Activated CD8-positive, alpha-beta T cell treated with anti-CD3 and anti-CD28 coated beads for 36 hours (primary cell): ENCODE measurements around the gene APOM. TPM values are rescaled to one million over a fixed set of nuclear protein-coding genes. Genes with fewer than 3 reads are reported as not detected.

Source experiments
- ATAC-seq: fragments of 200-7000 bp; cut with Tn5 transposase; one replicate; pipeline ENCODE4 v1.10.0; 2021; ENCODE audit warnings: mild to moderate bottlenecking, moderate library complexity
- CTCF ChIA-PET: fragments of 350-600 bp; sonication (Branson Sonifier 250); formaldehyde crosslinking; loops from one replicate; lab custom pipeline; 2021; ENCODE audit warnings: antibody characterized with exemption; lab: Charles Lee
- POLR2A ChIA-PET: fragments of 350-600 bp; sonication (Branson Sonifier 250); formaldehyde crosslinking; loops from one replicate; lab custom pipeline; 2021; ENCODE audit warnings: antibody characterized with exemption; lab: Charles Lee
- DNase-seq: peaks from one replicate; pipeline ENCODE4 v3.0.0-alpha.2; 2020
- H3K27ac Mint-ChIP-seq: one replicate; pipeline ENCODE4 v1.8.0; 2021; ENCODE audit warnings: mild to moderate bottlenecking, mixed read lengths
- H3K27me3 Mint-ChIP-seq: one replicate; pipeline ENCODE4 v1.8.0; 2021; ENCODE audit warnings: mixed read lengths
- H3K36me3 Mint-ChIP-seq: one replicate; pipeline ENCODE4 v1.8.0; 2021; ENCODE audit warnings: low read depth, mixed read lengths
- H3K4me1 Mint-ChIP-seq: one replicate; pipeline ENCODE4 v1.8.0; 2021; ENCODE audit warnings: low read depth, mixed read lengths
- H3K4me3 Mint-ChIP-seq: one replicate; pipeline ENCODE4 v1.8.0; 2021; ENCODE audit warnings: mild to moderate bottlenecking, moderate library complexity, mixed read lengths
- H3K9me3 Mint-ChIP-seq: one replicate; pipeline ENCODE4 v1.8.0; 2021; ENCODE audit warnings: mixed read lengths
- intact Hi-C: fragments of 100-400 bp; cut with micrococcal nuclease; formaldehyde crosslinking; loops from one replicate; pipeline ENCODE4 v1.10.0; 2022
- microRNA-seq: library from miRNA; unstranded; fragments of <30 nt; microRNA quantifications from one replicate; pipeline ENCODE4 v1.2.0, GENCODE V29; 2022; ENCODE audit warnings: borderline microRNAs expressed, borderline replicate concordance
- total RNA-seq, 2 experiments: library from RNA; stranded (reverse); gene quantifications; one replicate each; pipeline ENCODE4 v1.2.3, GENCODE V29; 2021
- TF ChIP-seq, protein P1 (sequence below): fragments of 200-600 bp; IDR thresholded peaks from one replicate; pipeline ENCODE4 v1.8.0; 2022; ENCODE audit warnings: antibody characterized with exemption, mild to moderate bottlenecking

APOM gene
- total RNA-seq, 2 experiments from 2014 or later: 4.4 to 4.9 TPM

DNA sequence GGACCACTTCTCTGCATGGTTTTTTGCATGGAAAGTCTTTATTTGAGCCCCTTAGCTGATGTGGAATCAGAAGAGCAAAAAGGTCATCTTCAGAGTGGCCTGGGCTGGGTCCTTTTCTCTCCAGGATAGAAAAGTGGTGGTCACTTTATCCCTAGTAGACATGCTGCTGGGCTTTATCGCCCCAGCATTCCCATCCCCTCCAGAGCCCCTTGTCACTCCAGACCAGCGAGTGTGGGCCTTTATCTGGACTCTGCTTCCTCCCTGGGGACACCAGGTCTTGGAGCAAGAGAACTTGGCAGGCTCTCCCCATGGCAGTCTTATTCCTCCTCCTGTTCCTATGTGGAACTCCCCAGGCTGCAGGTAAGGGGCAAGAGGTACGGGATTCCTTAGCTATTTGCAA lies 50.9 kb downstream of the APOM start, which contains the start of gene LY6G6F:
Gene LY6G6F (plus strand): TSS at position 268 of the 400 bp plus-strand sequence. CDS start 41 bp downstream, at position 309.
- ChIA-PET CTCF (interaction anchor here (1.1 to 1.3 kb wide), 2 partner anchors 17 to 89 kb away, joined by 3 to 4 read pairs; partner anchors contain the start of gene VARS1), POLR2A (interaction anchor here (0.6 to 1.0 kb wide), 2 partner anchors 39 to 58 kb away, joined by 3 read pairs; no protein-coding TSS in a partner anchor)
- Mint-ChIP-seq H3K36me3 (no peaks in the 10 kb centered on the region), H3K27ac (no peak within 1 kb of the TSS), H3K4me1 (peaks cover 12% of the 10 kb centered on the region), H3K9me3 (no peaks in the 10 kb centered on the region), H3K4me3 (no peak within 1 kb of the TSS), H3K27me3 (no peaks in the 10 kb centered on the region)
- ATAC-seq: no peak
- intact Hi-C loops: no loop called here
- no peak for DNase-seq
- TF ChIP-seq, protein P1, sequence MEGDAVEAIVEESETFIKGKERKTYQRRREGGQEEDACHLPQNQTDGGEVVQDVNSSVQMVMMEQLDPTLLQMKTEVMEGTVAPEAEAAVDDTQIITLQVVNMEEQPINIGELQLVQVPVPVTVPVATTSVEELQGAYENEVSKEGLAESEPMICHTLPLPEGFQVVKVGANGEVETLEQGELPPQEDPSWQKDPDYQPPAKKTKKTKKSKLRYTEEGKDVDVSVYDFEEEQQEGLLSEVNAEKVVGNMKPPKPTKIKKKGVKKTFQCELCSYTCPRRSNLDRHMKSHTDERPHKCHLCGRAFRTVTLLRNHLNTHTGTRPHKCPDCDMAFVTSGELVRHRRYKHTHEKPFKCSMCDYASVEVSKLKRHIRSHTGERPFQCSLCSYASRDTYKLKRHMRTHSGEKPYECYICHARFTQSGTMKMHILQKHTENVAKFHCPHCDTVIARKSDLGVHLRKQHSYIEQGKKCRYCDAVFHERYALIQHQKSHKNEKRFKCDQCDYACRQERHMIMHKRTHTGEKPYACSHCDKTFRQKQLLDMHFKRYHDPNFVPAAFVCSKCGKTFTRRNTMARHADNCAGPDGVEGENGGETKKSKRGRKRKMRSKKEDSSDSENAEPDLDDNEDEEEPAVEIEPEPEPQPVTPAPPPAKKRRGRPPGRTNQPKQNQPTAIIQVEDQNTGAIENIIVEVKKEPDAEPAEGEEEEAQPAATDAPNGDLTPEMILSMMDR: no peak

DNA sequence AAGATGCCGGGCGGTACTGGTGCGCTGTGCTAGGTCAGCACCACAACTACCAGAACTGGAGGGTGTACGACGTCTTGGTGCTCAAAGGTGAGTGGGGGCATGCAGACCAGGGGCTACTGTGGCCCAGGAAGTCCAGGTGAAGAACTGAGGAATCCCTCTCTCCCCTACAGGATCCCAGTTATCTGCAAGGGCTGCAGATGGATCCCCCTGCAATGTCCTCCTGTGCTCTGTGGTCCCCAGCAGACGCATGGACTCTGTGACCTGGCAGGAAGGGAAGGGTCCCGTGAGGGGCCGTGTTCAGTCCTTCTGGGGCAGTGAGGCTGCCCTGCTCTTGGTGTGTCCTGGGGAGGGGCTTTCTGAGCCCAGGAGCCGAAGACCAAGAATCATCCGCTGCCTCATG lies 52.0 kb downstream of the APOM start:
- DNase-seq: no peak
- Mint-ChIP-seq H3K36me3 (no peaks in the 10 kb centered on the region), H3K9me3 (no peaks in the 10 kb centered on the region), H3K4me1 (peaks cover 11% of the 10 kb centered on the region), H3K27ac (no peak overlapping the region), H3K27me3 (no peaks in the 10 kb centered on the region), H3K4me3 (no peak overlapping the region)
- POLR2A ChIA-PET: no interaction called here
- ATAC-seq: no peak
- CTCF ChIA-PET: no interaction called here
- TF ChIP-seq, protein P1: no peak
- intact Hi-C loops: no loop called here

Small RNA genes within 50 kb of the gene (microRNA-seq; reads per million reads assigned to microRNA genes)
- gene MIR4646: not detected
- not detected for gene MIR6832

Other genes starting within 250 kb of the APOM start
- 10 to 100 TPM; 17.0 to 17.7 TPM for gene MICB, start 157.7 kb upstream of the APOM start, total RNA-seq
- gene MCCD1, start 126.9 kb upstream of the APOM start, total RNA-seq: not detected
- gene DDX39B, start 113.9 kb upstream of the APOM start, total RNA-seq: 100 to 1,000 TPM; 568 to 572 TPM
- 1 to 10 TPM in 1 of 2 experiments, under 1 TPM in 1; 0.86 to 1.1 TPM for gene ATP6V1G2, start 109.3 kb upstream of the APOM start, total RNA-seq
- gene NFKBIL1, start 108.3 kb upstream of the APOM start, total RNA-seq: 10 to 100 TPM; 11.3 to 13.0 TPM
- gene LTA, start 83.6 kb upstream of the APOM start, total RNA-seq: 100 to 1,000 TPM; 713 to 724 TPM
- gene TNF, start 80.3 kb upstream of the APOM start, total RNA-seq: 10 to 100 TPM; 89.2 to 92.5 TPM
- 100 to 1,000 TPM; 368 to 375 TPM for gene LTB, start 73.5 kb upstream of the APOM start, total RNA-seq
- gene LST1, start 69.6 kb upstream of the APOM start, total RNA-seq: 10 to 100 TPM; 40.4 to 43.6 TPM
- 10 to 100 TPM; 60.1 to 60.3 TPM for gene NCR3, start 62.9 kb upstream of the APOM start, total RNA-seq
- gene AIF1, start 40.7 kb upstream of the APOM start, total RNA-seq: 100 to 1,000 TPM; 240 to 253 TPM
- gene PRRC2A, start 35.2 kb upstream of the APOM start, total RNA-seq: 100 to 1,000 TPM; 257 to 262 TPM
- gene BAG6, start 3.2 kb upstream of the APOM start, total RNA-seq: 100 to 1,000 TPM; 303 to 318 TPM
- gene C6orf47, start 4.9 kb downstream of the APOM start, total RNA-seq: 10 to 100 TPM; 11.4 to 11.7 TPM
- gene GPANK1, start 9.1 kb downstream of the APOM start, total RNA-seq: 10 to 100 TPM; 29.4 to 30.9 TPM
- gene CSNK2B, start 10.2 kb downstream of the APOM start, total RNA-seq: 100 to 1,000 TPM; 241 to 247 TPM
- gene LY6G5B, start 14.1 kb downstream of the APOM start, total RNA-seq: 10 to 100 TPM; 14.7 to 16.1 TPM
- 1 to 10 TPM; 1.6 to 2.3 TPM for gene LY6G5C, start 25.2 kb downstream of the APOM start, total RNA-seq
- gene ABHD16A, start 47.4 kb downstream of the APOM start, total RNA-seq: 10 to 100 TPM; 23.7 to 24.3 TPM
- not detected for gene LY6G6F, start 51.0 kb downstream of the APOM start, total RNA-seq
- gene LY6G6D, start 59.5 kb downstream of the APOM start, total RNA-seq: not detected
- not detected for gene LY6G6C, start 65.9 kb downstream of the APOM start, total RNA-seq
- under 1 TPM; 0.65 to 0.81 TPM for gene MPIG6B, start 67.5 kb downstream of the APOM start, total RNA-seq
- gene DDAH2, start 73.4 kb downstream of the APOM start, total RNA-seq: 1 to 10 TPM; 6.3 to 6.9 TPM
- 100 to 1,000 TPM; 334 to 346 TPM for gene CLIC1, start 80.6 kb downstream of the APOM start, total RNA-seq
- 100 to 1,000 TPM in 1 of 2 experiments, 10 to 100 TPM in 1; 96.9 to 105 TPM for gene MSH5, start 84.1 kb downstream of the APOM start, total RNA-seq
- 10 to 100 TPM; 13.6 to 18.7 TPM for gene SAPCD1, start 106.8 kb downstream of the APOM start, total RNA-seq
- 1 to 10 TPM; 1.6 TPM for gene VWA7, start 121.4 kb downstream of the APOM start, total RNA-seq
- gene VARS1, start 139.9 kb downstream of the APOM start, total RNA-seq: 100 to 1,000 TPM; 150 to 153 TPM
- 100 to 1,000 TPM; 117 to 120 TPM for gene LSM2, start 151.1 kb downstream of the APOM start, total RNA-seq
- 1 to 10 TPM; 1.7 to 2.0 TPM for gene HSPA1L, start 159.4 kb downstream of the APOM start, total RNA-seq
- 10 to 100 TPM; 36.6 to 37.8 TPM for gene HSPA1A, start 159.6 kb downstream of the APOM start, total RNA-seq
- gene HSPA1B, start 171.8 kb downstream of the APOM start, total RNA-seq: 10 to 100 TPM; 50.4 to 50.8 TPM
- 1 to 10 TPM; 8.7 to 9.8 TPM for gene NEU1, start 206.9 kb downstream of the APOM start, total RNA-seq
- gene SLC44A4, start 223.1 kb downstream of the APOM start, total RNA-seq: not detected
- gene EHMT2, start 241.8 kb downstream of the APOM start, total RNA-seq: 10 to 100 TPM; 55.4 to 56.8 TPM
- 1 to 10 TPM; 1.8 to 2.1 TPM for gene ZBTB12, start 246.2 kb downstream of the APOM start, total RNA-seq